ENCODE measurements around the gene RAPGEF4. TPM values are rescaled to one million over a fixed set of nuclear protein-coding genes. Genes with fewer than 3 reads are reported as not detected.

Gene RAPGEF4
- total RNA-seq, 1 donor = 2.6 TPM

GRCh38 chr2:172725746-172726145, 9.9 kb upstream of the RAPGEF4 start:
- TF ChIP-seq CTCF (IDR thresholded peaks at IDR 0.05; ENCODE audit: insufficient read depth, low read depth, low read length) = no peak
- no peak for DNase-seq (ENCODE audit: low read depth)
- H3K4me3 ChIP-seq (ENCODE audit: low read depth, low read length) = no peak overlapping the region

GRCh38 chr2:172726172-172726735, 9.4 kb upstream of the RAPGEF4 start:
- TF ChIP-seq CTCF (IDR thresholded peaks at IDR 0.05; ENCODE audit: insufficient read depth, low read depth, low read length) = no peak
- no peak overlapping the region for H3K4me3 ChIP-seq (ENCODE audit: low read depth, low read length)
- DNase-seq (ENCODE audit: low read depth) = peak; percentile 16

- no peak for DNase-seq (ENCODE audit: low read depth)
- TF ChIP-seq CTCF (IDR thresholded peaks at IDR 0.05; ENCODE audit: insufficient read depth, low read depth, low read length) = no peak
- H3K4me3 ChIP-seq (ENCODE audit: low read depth, low read length) = no peak overlapping the region
Observed at GRCh38 chr2:172730411-172730810, 5.2 kb upstream of the RAPGEF4 start.

GRCh38 chr2:172734711-172735581, 699 bp upstream of the RAPGEF4 start:
- no peak overlapping the region for H3K4me3 ChIP-seq (ENCODE audit: low read depth, low read length)
- DNase-seq (ENCODE audit: low read depth) = no peak
- TF ChIP-seq CTCF (IDR thresholded peaks at IDR 0.05; ENCODE audit: insufficient read depth, low read depth, low read length) = no peak

GRCh38 chr2:172736424-172737174, 954 bp downstream of the RAPGEF4 start:
- no peak for TF ChIP-seq CTCF (IDR thresholded peaks at IDR 0.05; ENCODE audit: insufficient read depth, low read depth, low read length)
- DNase-seq (ENCODE audit: low read depth) = no peak
- no peak overlapping the region for H3K4me3 ChIP-seq (ENCODE audit: low read depth, low read length)

GRCh38 chr2:172739661-172740266, 4.1 kb downstream of the RAPGEF4 start:
- no peak overlapping the region for H3K4me3 ChIP-seq (ENCODE audit: low read depth, low read length)
- TF ChIP-seq CTCF (IDR thresholded peaks at IDR 0.05; ENCODE audit: insufficient read depth, low read depth, low read length) = no peak
- DNase-seq (ENCODE audit: low read depth) = no peak

All from fibroblast of villous mesenchyme (primary cell).